ENCODE measurements around the gene CEP68.
"Not testable (repeated sequence)": the region's sequence is repeated elsewhere in the genome, so short reads cannot be mapped to it uniquely, and the experiment has no call there.

CEP68 gene

DNA sequence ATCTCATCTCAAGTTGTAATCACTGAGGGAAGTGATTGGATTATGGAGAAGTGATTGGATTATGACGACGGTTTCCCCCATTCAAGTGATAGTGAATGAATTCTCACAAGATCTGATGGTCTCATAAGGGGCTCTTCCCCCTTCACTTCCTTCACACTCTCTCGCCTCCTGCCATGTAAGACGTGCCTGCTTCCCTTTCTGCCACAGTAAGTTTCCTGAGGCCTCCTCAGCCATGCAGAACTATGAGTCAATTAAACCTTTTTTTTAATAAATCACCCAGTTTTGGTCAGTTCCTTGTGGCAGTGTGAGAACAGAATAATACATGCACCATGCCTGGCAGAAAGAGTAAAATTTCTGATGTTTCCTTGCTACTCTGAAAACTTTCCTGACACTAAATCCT, 36.6 kb downstream of the CEP68 start:
- no peak for DNase-seq

DNA sequence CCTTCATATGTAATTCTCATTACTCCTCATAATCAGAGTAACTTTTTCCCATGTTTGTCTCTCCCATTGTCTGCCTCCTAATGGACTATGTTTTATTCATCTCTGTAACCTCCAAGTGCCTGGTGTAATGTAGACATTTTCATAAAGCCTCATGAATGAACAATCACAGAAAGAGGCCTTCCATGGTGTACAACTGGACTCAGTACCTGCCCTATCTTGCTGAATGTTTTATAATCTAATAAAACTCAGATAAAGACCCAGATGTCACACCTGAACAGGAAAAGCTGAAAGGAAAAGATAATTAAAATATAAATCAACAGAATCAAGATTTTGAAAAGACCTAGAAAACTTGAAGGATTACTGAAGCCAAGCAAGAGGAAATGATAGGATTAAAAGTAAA, 37.0 kb downstream of the CEP68 start:
- no peak for DNase-seq

- DNase-seq, result no peak
These were observed 40.7 kb downstream of the CEP68 start for GRCh38 chr2:65096948-65097347.

DNA sequence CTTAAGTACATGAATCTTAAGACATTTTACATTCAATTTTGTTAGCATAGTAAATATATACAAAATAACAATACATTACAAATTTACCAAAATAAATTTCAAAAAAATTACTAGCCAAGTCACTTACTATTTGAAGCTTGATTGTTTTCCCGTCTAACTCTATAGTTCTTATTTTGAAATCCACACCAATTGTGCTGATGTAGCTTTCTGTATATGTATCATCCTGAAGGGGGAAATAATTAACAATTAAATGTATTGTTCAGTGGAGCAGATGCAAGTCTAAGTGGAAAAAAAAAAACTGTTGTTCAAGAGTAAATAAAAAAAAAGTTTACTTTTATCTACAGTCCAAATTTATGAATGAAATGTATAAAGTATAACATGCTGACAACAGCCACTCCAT, 41.6 kb downstream of the CEP68 start:
- no peak for DNase-seq

DNA sequence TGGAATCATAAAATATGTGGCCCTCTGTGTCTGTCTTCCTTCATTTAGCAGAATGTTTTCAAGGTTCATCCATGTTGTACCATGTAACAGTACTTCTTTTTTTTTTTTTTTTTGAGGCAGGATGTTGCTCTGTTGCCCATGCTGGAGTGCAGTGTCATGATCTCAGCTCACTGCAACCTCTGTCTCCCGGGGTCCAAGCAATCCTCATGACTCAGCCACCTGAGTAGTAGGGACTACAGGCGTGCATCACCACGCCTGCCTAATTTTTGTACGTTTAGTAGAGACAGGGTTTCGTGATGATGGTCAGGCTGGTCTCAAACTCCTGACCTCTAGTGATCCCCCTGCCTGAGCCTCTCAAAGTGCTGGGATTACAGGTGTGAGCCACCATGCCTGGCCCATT, 42.5 kb downstream of the CEP68 start:
- no peak for DNase-seq

GRCh38 chr2:65101071-65101470, 44.9 kb downstream of the CEP68 start:
- no peak for DNase-seq

- no peak for DNase-seq
These were observed 46.9 kb downstream of the CEP68 start for GRCh38 chr2:65103013-65103715.

DNA sequence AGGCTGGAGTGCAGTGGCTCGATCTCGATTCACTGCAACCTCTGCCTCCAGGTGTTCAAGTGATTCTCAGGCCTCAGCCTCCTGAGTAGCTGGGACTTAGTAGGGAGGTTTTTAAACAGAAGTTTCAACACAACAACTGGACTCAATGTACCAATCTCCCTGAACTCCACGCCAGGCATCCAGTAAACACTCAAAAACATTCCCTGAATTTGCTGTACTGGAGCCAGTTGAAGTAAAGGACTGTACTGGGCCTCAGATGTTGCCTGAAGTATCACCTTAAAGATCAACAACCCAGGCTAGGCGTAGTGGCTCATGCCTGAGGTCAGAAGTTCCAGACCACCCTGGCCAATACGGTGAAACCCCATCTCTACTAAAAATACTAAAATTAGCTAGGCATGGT, 51.3 kb downstream of the CEP68 start:
- DNase-seq, result no peak

DNA sequence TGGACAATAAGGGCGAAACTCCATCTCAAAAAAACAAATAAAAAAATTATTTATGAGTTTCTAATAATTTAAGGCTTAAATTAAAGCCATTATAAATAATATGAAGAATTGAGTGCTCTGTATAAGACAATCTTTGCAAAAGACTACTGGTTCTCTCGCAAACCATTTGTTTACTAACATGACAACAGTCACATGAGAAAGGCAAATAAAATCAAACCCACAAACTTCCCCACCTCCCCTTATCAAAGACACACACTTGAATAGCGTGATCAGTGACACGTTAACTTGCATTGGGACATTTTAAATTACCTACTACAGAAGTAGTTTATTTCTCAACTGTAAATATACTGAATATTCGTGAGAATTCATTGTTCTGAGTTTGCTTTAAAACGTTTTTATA, 52.6 kb downstream of the CEP68 start:
- DNase-seq, result no peak

DNA sequence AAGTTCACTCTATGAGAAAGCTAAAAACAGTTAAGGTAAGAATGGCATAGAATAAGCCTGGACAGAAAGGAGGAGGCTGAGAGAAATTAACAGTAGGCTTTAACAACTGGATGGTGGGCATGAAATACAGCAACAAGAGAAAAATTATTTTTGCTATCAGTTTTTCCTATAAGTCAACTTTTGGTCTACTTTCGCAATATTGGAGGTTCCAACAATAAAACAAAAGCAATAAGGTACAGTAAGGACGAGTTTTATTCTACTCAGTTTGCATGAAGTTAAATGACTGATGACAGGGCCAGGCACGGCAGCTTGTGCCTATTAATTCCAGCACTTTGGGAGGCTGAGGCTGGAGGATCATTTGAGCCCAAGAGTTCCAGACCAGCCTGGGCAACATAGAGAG, 56.4 kb downstream of the CEP68 start:
- DNase-seq, result no peak

GRCh38 chr2:65113229-65113628, 57.0 kb downstream of the CEP68 start:
- no peak for DNase-seq

GRCh38 chr2:65113816-65114215, 57.6 kb downstream of the CEP68 start:
- DNase-seq, result no peak

- no peak for DNase-seq
These were observed 58.7 kb downstream of the CEP68 start for GRCh38 chr2:65114921-65115320.

DNA sequence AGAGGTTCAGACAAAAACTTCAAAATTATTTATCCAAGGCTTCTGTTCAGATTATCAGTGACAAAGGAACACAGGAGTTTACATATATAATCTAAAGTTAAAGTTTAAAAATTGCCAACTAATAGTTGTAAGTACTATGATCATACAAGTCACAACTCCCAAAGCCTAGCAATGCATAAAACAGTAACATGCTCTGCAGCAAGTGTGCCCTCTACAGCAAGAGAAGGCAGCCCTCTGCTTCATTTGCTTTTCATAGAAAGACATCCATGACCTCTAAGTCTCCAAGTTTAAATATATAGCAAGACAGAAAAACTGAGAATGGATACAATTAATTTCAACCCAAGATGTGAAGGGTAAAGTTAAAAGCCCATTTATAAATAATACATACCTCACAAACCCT, 60.4 kb downstream of the CEP68 start:
- no peak for DNase-seq

DNA sequence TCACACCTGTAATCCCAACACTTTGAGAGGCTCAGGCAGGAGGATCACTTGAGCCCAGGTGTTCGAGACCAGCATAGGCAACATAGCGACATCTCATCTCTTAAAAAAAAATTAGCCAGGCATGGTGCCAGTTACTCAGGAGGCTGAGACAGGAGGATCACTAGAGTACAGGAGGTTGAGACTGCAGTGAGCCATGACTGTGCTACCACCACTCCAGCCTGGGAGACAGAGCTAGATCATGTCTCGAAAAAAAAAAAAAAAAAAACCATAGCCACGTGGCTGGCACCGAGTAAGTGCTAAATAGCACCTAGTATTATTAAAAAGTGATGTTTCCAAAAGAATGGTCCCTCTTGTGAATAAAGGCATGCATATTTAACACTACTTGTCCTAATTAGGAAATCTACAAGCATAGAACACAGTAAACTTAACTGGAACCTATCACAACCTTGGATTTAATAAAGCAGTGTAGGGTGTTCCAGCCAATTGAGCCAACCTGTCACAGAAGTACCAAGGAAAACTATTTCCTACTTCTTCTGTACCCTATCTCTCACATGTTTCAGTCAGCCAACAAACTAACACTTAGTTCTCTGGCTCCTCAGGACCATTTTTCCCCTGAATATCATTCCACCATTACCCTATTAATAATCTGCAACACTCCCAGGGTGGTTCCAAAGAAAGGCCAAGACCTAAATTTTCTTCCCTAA, 64.9 kb downstream of the CEP68 start:
- no peak for DNase-seq

DNA sequence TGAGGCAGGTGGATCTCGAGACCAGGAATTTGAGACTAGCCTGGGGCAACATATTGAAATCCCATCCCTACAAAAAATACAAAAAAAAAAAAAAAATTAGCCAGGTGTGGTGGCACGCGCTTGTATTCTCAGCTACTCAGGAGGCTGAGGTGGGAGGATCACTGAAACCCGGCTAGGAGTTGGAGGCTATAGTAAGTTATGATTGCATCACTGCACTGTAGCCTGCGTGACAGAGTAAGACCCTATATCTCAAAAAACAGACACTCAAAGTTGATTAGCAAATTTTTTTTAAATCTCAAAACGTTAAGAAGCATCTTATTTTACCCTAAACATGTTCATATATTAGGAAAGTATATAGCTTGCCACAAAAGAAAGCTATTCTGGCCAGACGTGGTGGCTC, 66.1 kb downstream of the CEP68 start:
- no peak for DNase-seq

DNA sequence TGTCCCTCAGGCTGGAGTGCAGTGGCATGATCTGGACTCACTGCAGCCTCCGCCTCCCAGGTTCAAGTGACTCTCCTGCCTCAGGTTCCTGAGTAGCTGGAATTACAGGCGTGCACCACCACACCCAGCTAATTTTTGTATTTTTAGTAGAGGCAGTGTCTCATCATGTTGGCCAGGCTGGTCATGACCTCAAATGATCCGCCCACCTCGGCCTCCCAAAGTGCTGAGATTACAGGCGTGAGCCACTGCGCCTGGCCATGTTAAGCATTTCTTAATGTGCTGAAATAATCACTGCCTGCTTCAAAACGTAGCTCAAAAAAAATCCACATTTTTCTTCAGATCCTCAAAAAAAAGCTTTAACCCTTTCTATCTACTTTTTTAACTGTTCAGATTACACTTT, 69.2 kb downstream of the CEP68 start:
- DNase-seq, result not testable (repeated sequence)

GRCh38 chr2:65128297-65129190, 72.3 kb downstream of the CEP68 start:
- DNase-seq, result no peak

GRCh38 chr2:65129286-65129825, 73.1 kb downstream of the CEP68 start:
- no peak for DNase-seq

DNA sequence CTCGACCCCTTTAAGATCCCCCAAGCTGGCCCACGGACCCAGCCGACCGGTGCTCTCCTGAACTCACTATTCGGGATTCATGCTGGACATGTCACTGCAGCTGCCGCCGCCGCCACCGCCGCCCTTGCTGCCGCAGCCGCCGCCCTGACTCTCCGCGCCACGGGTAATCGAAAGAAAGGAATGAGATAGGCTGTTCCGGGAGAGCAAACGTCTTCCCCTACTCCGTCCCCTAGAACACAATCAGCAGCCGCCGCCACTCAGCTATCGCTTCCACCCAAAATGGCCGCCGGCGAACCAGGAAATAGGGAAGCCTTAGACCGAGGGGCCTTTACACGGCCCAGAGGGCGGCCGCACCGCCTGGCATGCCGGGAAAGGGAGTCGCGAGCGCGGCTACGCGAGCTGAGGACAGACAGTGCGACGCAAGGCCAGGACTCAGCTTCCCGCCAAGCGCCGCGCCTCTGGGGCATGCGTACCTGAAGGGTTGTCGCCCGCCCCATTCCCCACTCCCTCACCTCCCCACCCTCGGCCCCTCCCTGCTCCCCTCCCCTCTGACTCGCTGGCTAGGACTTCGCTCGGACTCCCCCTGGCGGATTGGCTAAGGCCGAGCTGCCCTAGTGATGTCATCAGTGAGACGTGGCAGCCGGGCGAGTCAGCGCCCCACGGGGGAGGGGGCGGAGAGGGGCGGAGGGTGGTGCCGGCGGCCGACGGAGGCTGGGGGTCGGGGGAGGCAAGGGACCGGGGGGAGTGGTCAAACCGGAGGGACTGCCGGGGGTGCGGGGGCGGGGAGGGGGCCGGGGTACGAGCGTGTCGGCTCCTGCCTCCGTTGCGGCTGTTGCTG, 73.8 kb downstream of the CEP68 start, which contains the start of gene RAB1A:
RAB1A (minus strand) TSS at position 281 of the 838 bp plus-strand sequence; CDS start at position 90, 191 bp downstream.
- peak; percentile 100 for DNase-seq

- peak; percentile 58 for DNase-seq
These were observed 74.5 kb downstream of the CEP68 start for GRCh38 chr2:65130664-65131175.

GRCh38 chr2:65132930-65133329, 76.7 kb downstream of the CEP68 start:
- DNase-seq, result not testable (repeated sequence)

Data from GDM1 (cell line).